Prostate gland (tissue), 2 donors: ENCODE results near the gene MAD1L1. TPM values are rescaled to one million over a fixed set of nuclear protein-coding genes. Genes with fewer than 3 reads are reported as not detected.

Experiments
- DNase-seq: peaks from one replicate; pipeline ENCODE4 v3.0.0-alpha.2; 2019; ENCODE audit warnings: low spot score
- H3K27ac ChIP-seq, 2 donors: fragments of 200-600 bp; sonication (generic); 2 replicates each; pipeline ENCODE4 v1.5.1; 2017 to 2019
- H3K27me3 ChIP-seq: fragments of 200-600 bp; sonication (generic); replicated peaks from 2 replicates; pipeline ENCODE4 v1.5.1; 2019; ENCODE audit not compliant: insufficient read depth
- H3K36me3 ChIP-seq, 2 donors: fragments of 200-600 bp; sonication (generic); 1 replicate in 1 of 2; 2 replicates in 1 of 2; pipeline versions ENCODE4 v1.5.1 to v1.8.1; 2017 to 2019
- H3K4me1 ChIP-seq: fragments of 200-600 bp; sonication (generic); replicated peaks from 2 replicates; pipeline ENCODE4 v1.5.1; 2019
- H3K4me3 ChIP-seq, 2 donors: fragments of 200-600 bp; sonication (generic); 2 replicates each; pipeline ENCODE4 v1.5.1; 2017 to 2019
- H3K9me3 ChIP-seq: fragments of 200-600 bp; sonication (generic); 2 replicates; pipeline ENCODE4 v1.5.1; 2017
- POLR2A ChIP-seq: fragments of 450-650 bp; IDR thresholded peaks from one replicate; pipeline ENCODE4 v1.6.1; 2016; ENCODE audit warnings: antibody characterized with exemption, mild to moderate bottlenecking
- POLR2AphosphoS5 ChIP-seq: sonication (generic); formaldehyde crosslinking; IDR thresholded peaks from one replicate; pipeline ENCODE4 v1.6.1; 2017; ENCODE audit warnings: antibody characterized with exemption
- WGBS: methylation state at CpG from one replicate; pipeline ENCODE4 v1.1.5; 2018; 5-methylcytosine and 5-hydroxymethylcytosine counted together
- intact Hi-C: fragments of 100-400 bp; cut with DNase I; formaldehyde crosslinking; loops from one replicate; pipeline ENCODE4 v1.14.2; 2022
- total RNA-seq, 2 donors: library from RNA; depleted of rRNA; stranded (reverse); fragments of >200 nt; gene quantifications; one replicate each; pipeline ENCODE4 v1.1.0, GENCODE V29; 2016
- TF ChIP-seq, protein P1 (sequence below), 4 experiments: fragments of 200-600 bp in 2 of 4; fragments of 450-650 bp in 2 of 4; sonication (generic) in 2 of 4; IDR thresholded peaks; 1 replicate in 3 of 4; 2 replicates in 1 of 4; pipeline ENCODE4 v1.5.1; 2016 to 2019; ENCODE audit warnings: antibody characterized with exemption in 4 of 4, mild to moderate bottlenecking in 2 of 4, moderate library complexity in 2 of 4

Gene MAD1L1
- total RNA-seq, 2 donors from 2014 or later, result 79.3 to 91.9 TPM

GRCh38 chr7:2076649-2077064 lies 156.1 kb downstream of the MAD1L1 start:
- no peaks in the 10 kb centered on the region for H3K4me1 ChIP-seq
- H3K36me3 ChIP-seq, result no peaks in the 10 kb centered on the region
- no peaks in the 10 kb centered on the region for H3K27me3 ChIP-seq
- H3K4me3 ChIP-seq, result no peak overlapping the region
- no peak for DNase-seq
- TF ChIP-seq POLR2A, result no peak
- no peak for TF ChIP-seq POLR2AphosphoS5
- TF ChIP-seq, protein P1, sequence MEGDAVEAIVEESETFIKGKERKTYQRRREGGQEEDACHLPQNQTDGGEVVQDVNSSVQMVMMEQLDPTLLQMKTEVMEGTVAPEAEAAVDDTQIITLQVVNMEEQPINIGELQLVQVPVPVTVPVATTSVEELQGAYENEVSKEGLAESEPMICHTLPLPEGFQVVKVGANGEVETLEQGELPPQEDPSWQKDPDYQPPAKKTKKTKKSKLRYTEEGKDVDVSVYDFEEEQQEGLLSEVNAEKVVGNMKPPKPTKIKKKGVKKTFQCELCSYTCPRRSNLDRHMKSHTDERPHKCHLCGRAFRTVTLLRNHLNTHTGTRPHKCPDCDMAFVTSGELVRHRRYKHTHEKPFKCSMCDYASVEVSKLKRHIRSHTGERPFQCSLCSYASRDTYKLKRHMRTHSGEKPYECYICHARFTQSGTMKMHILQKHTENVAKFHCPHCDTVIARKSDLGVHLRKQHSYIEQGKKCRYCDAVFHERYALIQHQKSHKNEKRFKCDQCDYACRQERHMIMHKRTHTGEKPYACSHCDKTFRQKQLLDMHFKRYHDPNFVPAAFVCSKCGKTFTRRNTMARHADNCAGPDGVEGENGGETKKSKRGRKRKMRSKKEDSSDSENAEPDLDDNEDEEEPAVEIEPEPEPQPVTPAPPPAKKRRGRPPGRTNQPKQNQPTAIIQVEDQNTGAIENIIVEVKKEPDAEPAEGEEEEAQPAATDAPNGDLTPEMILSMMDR (IDR thresholded peaks at IDR 0.05), result no peak
- H3K27ac ChIP-seq, result no peak overlapping the region
- WGBS, result 93% methylated on average over 27 of the region's 27 CpGs
- H3K9me3 ChIP-seq, result no peaks in the 10 kb centered on the region
- intact Hi-C loops, result no loop called here

DNA sequence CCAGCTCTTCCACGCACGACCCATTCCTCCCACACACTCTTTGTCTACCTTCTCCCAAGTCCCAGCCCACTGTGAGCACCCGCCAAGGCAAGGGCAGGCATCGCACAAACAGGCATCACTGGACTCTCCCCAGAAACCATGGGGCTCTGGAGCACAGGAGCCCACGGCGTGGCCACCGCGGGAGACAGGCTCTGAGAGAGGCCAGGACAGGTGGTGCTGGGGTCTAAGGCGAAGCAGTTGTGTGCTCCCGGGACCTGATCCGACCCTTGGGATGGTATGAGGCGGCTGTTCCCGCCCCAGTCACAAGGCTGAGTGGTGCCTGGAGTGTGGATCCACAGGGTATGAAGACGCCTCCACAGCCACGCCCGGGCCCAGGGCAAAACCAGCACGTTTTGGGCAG lies 156.9 kb downstream of the MAD1L1 start:
- H3K4me3 ChIP-seq, result no peak overlapping the region
- TF ChIP-seq POLR2A, result no peak
- TF ChIP-seq, protein P1 (IDR thresholded peaks at IDR 0.05), result no peak
- no peak for TF ChIP-seq POLR2AphosphoS5
- no peaks in the 10 kb centered on the region for H3K4me1 ChIP-seq
- intact Hi-C loops, result no loop called here
- no peak overlapping the region for H3K27ac ChIP-seq
- H3K27me3 ChIP-seq, result no peaks in the 10 kb centered on the region
- H3K9me3 ChIP-seq, result no peaks in the 10 kb centered on the region
- no peak for DNase-seq
- no peaks in the 10 kb centered on the region for H3K36me3 ChIP-seq
- WGBS, result 82% methylated on average over 17 of the region's 17 CpGs

DNA sequence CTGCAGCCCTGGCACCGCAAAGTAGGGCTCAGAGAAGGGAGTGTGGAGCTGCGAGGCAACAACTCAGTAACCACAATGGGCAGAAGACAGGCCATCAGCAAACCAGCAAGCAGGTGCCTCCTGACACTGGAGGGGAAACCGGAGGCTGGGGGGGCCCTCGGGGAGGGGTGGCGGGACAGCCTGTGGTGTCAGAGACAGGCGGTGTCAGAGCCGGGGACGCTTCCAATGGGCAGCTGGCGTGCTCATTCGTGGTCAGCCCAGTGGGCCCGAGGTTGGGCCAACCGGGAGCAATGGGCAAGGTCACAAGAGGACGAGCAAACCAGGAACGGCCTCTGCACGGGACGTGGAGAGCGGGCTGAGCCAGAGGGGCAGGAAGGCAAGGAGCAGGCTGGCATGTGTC lies 158.1 kb downstream of the MAD1L1 start:
- Histone ChIP-seq H3K9me3 (no peaks in the 10 kb centered on the region), H3K4me3 (no peak overlapping the region), H3K36me3 (no peaks in the 10 kb centered on the region), H3K4me1 (no peaks in the 10 kb centered on the region), H3K27ac (no peak overlapping the region), H3K27me3 (no peaks in the 10 kb centered on the region)
- no peak for TF ChIP-seq POLR2AphosphoS5
- TF ChIP-seq POLR2A, result no peak
- TF ChIP-seq, protein P1 (IDR thresholded peaks at IDR 0.05), result no peak
- no peak for DNase-seq
- 94% methylated on average over 17 of the region's 17 CpGs for WGBS
- intact Hi-C loops, result no loop called here

DNA sequence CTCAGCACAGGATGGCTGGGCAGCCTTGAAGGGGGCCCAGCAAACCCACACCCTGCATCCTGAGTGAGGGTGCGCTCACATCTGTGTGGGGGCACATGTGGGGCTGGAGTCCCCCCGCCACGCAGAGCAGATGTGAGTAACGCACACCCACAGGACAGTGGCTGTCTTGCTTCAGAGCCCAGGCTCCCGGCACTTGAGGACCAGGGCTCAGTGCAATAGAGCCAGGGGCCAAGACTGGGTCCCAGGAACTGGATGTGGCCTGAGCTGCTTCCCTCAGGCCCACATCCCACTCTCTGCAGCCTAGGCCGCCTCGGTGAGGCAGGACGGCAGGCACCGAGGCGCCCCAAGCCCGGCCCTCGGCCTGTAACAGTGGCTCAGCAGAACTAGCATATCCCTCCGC lies 159.9 kb downstream of the MAD1L1 start:
- 84% methylated on average over 13 of the region's 13 CpGs for WGBS
- intact Hi-C loops, result no loop called here
- H3K4me3 ChIP-seq, result no peak overlapping the region
- no peaks in the 10 kb centered on the region for H3K27me3 ChIP-seq
- H3K27ac ChIP-seq, result no peak overlapping the region
- no peaks in the 10 kb centered on the region for H3K4me1 ChIP-seq
- H3K9me3 ChIP-seq, result no peaks in the 10 kb centered on the region
- DNase-seq, result no peak
- H3K36me3 ChIP-seq, result no peaks in the 10 kb centered on the region
- no peak for TF ChIP-seq POLR2AphosphoS5

DNA sequence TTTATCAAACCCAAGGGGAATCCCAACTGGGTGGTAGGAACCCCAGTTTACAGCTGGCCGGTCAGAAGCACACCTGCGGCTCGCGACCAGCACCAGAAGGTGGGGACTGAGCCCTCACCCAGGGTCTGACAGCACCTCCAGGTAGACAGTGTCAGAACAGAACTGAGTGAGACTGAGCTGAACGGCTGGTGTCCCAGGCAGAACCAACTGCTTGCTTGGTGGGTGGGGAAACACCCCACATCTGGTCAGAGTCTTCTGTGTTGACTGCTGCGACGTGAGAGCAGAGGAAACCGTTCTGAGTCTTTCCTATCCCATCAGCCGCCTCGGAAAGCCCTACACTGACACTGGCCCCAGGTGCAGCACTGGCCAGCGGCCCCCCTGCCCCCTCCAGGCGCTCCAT lies 160.7 kb downstream of the MAD1L1 start:
- 92% methylated on average over 12 of the region's 12 CpGs for WGBS
- no peaks in the 10 kb centered on the region for H3K27me3 ChIP-seq
- no peak overlapping the region for H3K4me3 ChIP-seq
- no peaks in the 10 kb centered on the region for H3K9me3 ChIP-seq
- TF ChIP-seq, protein P1 (IDR thresholded peaks at IDR 0.05), result no peak
- no peak for TF ChIP-seq POLR2A
- no peak for TF ChIP-seq POLR2AphosphoS5
- no peaks in the 10 kb centered on the region for H3K36me3 ChIP-seq
- H3K27ac ChIP-seq, result no peak overlapping the region
- no peaks in the 10 kb centered on the region for H3K4me1 ChIP-seq
- intact Hi-C loops, result no loop called here
- DNase-seq, result no peak
